WTC11 (cell line): ENCODE data around the gene SEPTIN10. TPM values are rescaled to one million over a fixed set of nuclear protein-coding genes. Genes with fewer than 3 reads are reported as not detected.

Source experiments
- ATAC-seq: fragments of 200-7000 bp; cut with Tn5 transposase; 2 replicates; pipeline ENCODE4 v1.10.0; 2021; ENCODE audit warnings: mild to moderate bottlenecking, moderate library complexity
- CTCF ChIA-PET: fragments of 300-600 bp; sonication (Branson Sonifier 250); formaldehyde crosslinking; loops from one replicate; lab custom pipeline; 2021; ENCODE audit warnings: antibody characterized with exemption; lab: Charles Lee
- POLR2A ChIA-PET: fragments of 350-600 bp; sonication (Branson Sonifier 250); formaldehyde crosslinking; loops from one replicate; lab custom pipeline; 2021; ENCODE audit warnings: antibody characterized with exemption; lab: Charles Lee
- DNase-seq: peaks from one replicate; pipeline ENCODE4 v3.0.0; 2021; ENCODE audit warnings: low spot score
- H3K27ac Mint-ChIP-seq: 2 replicates; pipeline ENCODE4 v1.8.0; 2021; ENCODE audit warnings: mixed read lengths
- H3K27me3 Mint-ChIP-seq: 2 replicates; pipeline ENCODE4 v1.8.0; 2021; ENCODE audit warnings: low read depth, mild to moderate bottlenecking, moderate library complexity, mixed read lengths
- H3K36me3 Mint-ChIP-seq: 2 replicates; pipeline ENCODE4 v1.8.0; 2021; ENCODE audit warnings: mixed read lengths
- H3K4me1 Mint-ChIP-seq: 2 replicates; pipeline ENCODE4 v1.8.0; 2022; ENCODE audit warnings: mixed read lengths
- H3K4me3 Mint-ChIP-seq: 2 replicates; pipeline ENCODE4 v1.8.0; 2021; ENCODE audit warnings: mild to moderate bottlenecking, moderate library complexity, mixed read lengths
- H3K9me3 Mint-ChIP-seq: 2 replicates; pipeline ENCODE4 v1.8.0; 2021; ENCODE audit warnings: mixed read lengths
- ARID4B ChIP-seq: sonication (generic); formaldehyde crosslinking; IDR thresholded peaks from 2 replicates; pipeline ENCODE4 v1.8.0; 2023; ENCODE audit warnings: missing genetic modification reagents, mild to moderate bottlenecking, borderline replicate concordance
- CREB1 ChIP-seq: sonication (generic); formaldehyde crosslinking; IDR thresholded peaks from 2 replicates; pipeline ENCODE4 v1.8.0; 2023; ENCODE audit warnings: mild to moderate bottlenecking, missing genetic modification reagents
- CREM ChIP-seq: sonication (generic); formaldehyde crosslinking; IDR thresholded peaks from 2 replicates; pipeline ENCODE4 v1.8.1; 2022; ENCODE audit warnings: mild to moderate bottlenecking, missing genetic modification reagents, moderate library complexity
- CTCF ChIP-seq: fragments of 200-600 bp; IDR thresholded peaks from 2 replicates; pipeline ENCODE4 v1.8.0; 2022; ENCODE audit warnings: antibody characterized with exemption
- E2F1 ChIP-seq: sonication (generic); formaldehyde crosslinking; IDR thresholded peaks from 2 replicates; pipeline ENCODE4 v1.8.0; 2022; ENCODE audit warnings: mild to moderate bottlenecking, missing genetic modification reagents
- E2F4 ChIP-seq: sonication (generic); formaldehyde crosslinking; IDR thresholded peaks from 2 replicates; pipeline ENCODE4 v1.8.1; 2022; ENCODE audit warnings: low read depth, mild to moderate bottlenecking, moderate library complexity, missing genetic modification reagents, borderline replicate concordance
- ELF4 ChIP-seq: sonication (generic); formaldehyde crosslinking; IDR thresholded peaks from 2 replicates; pipeline ENCODE4 v1.8.1; 2022; ENCODE audit warnings: low read depth, mild to moderate bottlenecking, moderate library complexity, missing genetic modification reagents
- HMGA2 ChIP-seq: fragments of 250-450 bp; sonication (Bioruptor Pico); IDR thresholded peaks from 2 replicates; pipeline ENCODE4 v1.4.0; 2021; ENCODE audit warnings: mild to moderate bottlenecking, moderate library complexity
- IRF2 ChIP-seq: sonication (generic); formaldehyde crosslinking; IDR thresholded peaks from 2 replicates; pipeline ENCODE4 v1.8.0; 2022; ENCODE audit warnings: low read depth, missing genetic modification reagents, borderline replicate concordance
- MAX ChIP-seq: sonication (generic); formaldehyde crosslinking; IDR thresholded peaks from 2 replicates; pipeline ENCODE4 v1.8.0; 2022; ENCODE audit warnings: mild to moderate bottlenecking, missing genetic modification reagents
- NR2C2 ChIP-seq: sonication (generic); formaldehyde crosslinking; IDR thresholded peaks from 2 replicates; pipeline ENCODE4 v1.8.0; 2022; ENCODE audit warnings: mild to moderate bottlenecking, missing genetic modification reagents
- PREB ChIP-seq: sonication (generic); formaldehyde crosslinking; IDR thresholded peaks from 2 replicates; pipeline ENCODE4 v1.8.1; 2022; ENCODE audit warnings: mild to moderate bottlenecking, missing genetic modification reagents, moderate library complexity, borderline replicate concordance
- ZBTB21 ChIP-seq: sonication (generic); formaldehyde crosslinking; IDR thresholded peaks from 2 replicates; pipeline ENCODE4 v1.8.1; 2023; ENCODE audit warnings: mild to moderate bottlenecking, missing genetic modification reagents, borderline replicate concordance
- ZBTB43 ChIP-seq: sonication (generic); formaldehyde crosslinking; IDR thresholded peaks from 2 replicates; pipeline ENCODE4 v1.8.1; 2023; ENCODE audit warnings: mild to moderate bottlenecking, missing genetic modification reagents
- ZSCAN18 ChIP-seq: fragments of 250-450 bp; sonication (Bioruptor Pico); IDR thresholded peaks from 2 replicates; pipeline ENCODE4 v2.1.2; 2022; ENCODE audit warnings: mild to moderate bottlenecking, moderate library complexity
- total RNA-seq: library from RNA; stranded (reverse); gene quantifications from 3 replicates; pipeline ENCODE4 v1.2.3, GENCODE V29; 2021

SEPTIN10 gene
- total RNA-seq, 1 experiment from 2014 or later = 86.8 TPM

- 0 out of 2 replicates have a peak, but pooled peaks cover 2% of the 10 kb centered on the region for H3K36me3 Mint-ChIP-seq
- DNase-seq = peak; percentile 67
- H3K4me1 Mint-ChIP-seq = no peaks in the 10 kb centered on the region
- CTCF ChIA-PET = interaction anchor here (0.5 to 4.3 kb wide), 32 partner anchors 10 to 198 kb away, joined by 3 to 60 read pairs (median 4); partner anchors contain the start of genes SEPTIN10 and SOWAHC
- no peaks in the 10 kb centered on the region for H3K27me3 Mint-ChIP-seq
- no peak overlapping the region for H3K4me3 Mint-ChIP-seq
- H3K27ac Mint-ChIP-seq = no peak overlapping the region
- TF ChIP-seq NR2C2 (CRISPR knock-in tag) (no peak), ZSCAN18 (CRISPR knock-in tag) (no peak), CTCF (peak; percentile 74)
- POLR2A ChIA-PET = interaction anchor here (1.3 kb wide), 1 partner anchor 68 kb away, joined by 4 read pairs; the partner anchor contains the start of gene SOWAHC
- no peaks in the 10 kb centered on the region for H3K9me3 Mint-ChIP-seq
- ATAC-seq = peak; percentile 93
Measured at GRCh38 chr2:109545828-109546713, 67.7 kb downstream of the SEPTIN10 start.

GRCh38 chr2:109542384-109542783, 71.4 kb downstream of the SEPTIN10 start:
- no peak for ATAC-seq
- no peak for DNase-seq
- Mint-ChIP-seq H3K9me3 (peaks cover 5% of the 10 kb centered on the region), H3K4me3 (no peak overlapping the region), H3K27ac (no peak overlapping the region), H3K27me3 (no peaks in the 10 kb centered on the region), H3K4me1 (no peaks in the 10 kb centered on the region), H3K36me3 (0 out of 2 replicates have a peak, but pooled peaks cover 7% of the 10 kb centered on the region)
- CTCF ChIA-PET = interaction anchor here (1.3 to 2.7 kb wide), 2 partner anchors 32 to 121 kb away, joined by 3 to 9 read pairs; no protein-coding TSS in a partner anchor
- POLR2A ChIA-PET = no interaction called here
- no peak for TF ChIP-seq ELF4 (CRISPR knock-in tag)

- peaks cover 25% of the 10 kb centered on the region for H3K9me3 Mint-ChIP-seq
- H3K27me3 Mint-ChIP-seq = no peaks in the 10 kb centered on the region
- peaks cover 18% of the 10 kb centered on the region for H3K36me3 Mint-ChIP-seq
- peaks cover 5% of the 10 kb centered on the region for H3K4me1 Mint-ChIP-seq
- ATAC-seq (no peak), DNase-seq (no peak)
- CTCF ChIA-PET = no interaction called here
- no peak overlapping the region for H3K27ac Mint-ChIP-seq
- POLR2A ChIA-PET = no interaction called here
- H3K4me3 Mint-ChIP-seq = no peak overlapping the region
- TF ChIP-seq CREM (CRISPR knock-in tag) (no peak), ZBTB21 (CRISPR knock-in tag) (no peak), E2F4 (no peak), E2F1 (CRISPR knock-in tag) (no peak), HMGA2 (CRISPR knock-in tag) (no peak), PREB (CRISPR knock-in tag) (no peak), CREB1 (CRISPR knock-in tag) (no peak), ARID4B (CRISPR knock-in tag) (no peak), ZBTB43 (CRISPR knock-in tag) (no peak), MAX (CRISPR knock-in tag) (no peak), IRF2 (CRISPR knock-in tag) (no peak)
Measured at GRCh38 chr2:109538546-109538945, 75.2 kb downstream of the SEPTIN10 start.
